ENCODE data around the gene FCN1. TPM values are rescaled to one million over a fixed set of nuclear protein-coding genes. Genes with fewer than 3 reads are reported as not detected.

The FCN1 gene
- total and polyA plus RNA-seq, 9 of the 15 experiments (the other 6 are each of a cell fraction or from before 2014, with no cell fraction given), result not detected

DNA sequence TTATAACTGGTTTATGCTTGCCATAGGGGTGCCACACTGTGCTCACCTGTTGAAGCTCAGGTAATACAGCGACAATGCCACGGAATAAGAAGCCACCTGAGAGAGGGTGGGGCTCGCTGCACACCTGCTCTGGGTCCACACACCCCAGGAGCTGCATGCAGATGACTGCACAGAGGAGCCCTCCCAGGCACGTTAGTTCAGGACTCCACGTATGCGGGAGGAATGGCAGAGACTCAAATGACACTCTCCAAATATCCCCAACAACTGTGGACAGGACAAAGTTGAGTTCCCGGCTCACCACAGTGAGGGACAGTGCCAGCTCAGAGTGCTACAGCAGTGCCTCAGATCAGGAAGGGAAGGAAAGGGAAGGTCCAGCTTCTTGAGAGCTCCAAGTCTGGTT lies 5.8 kb upstream of the FCN1 start:
- H3K9me1 ChIP-seq (ENCODE audit: control insufficient read depth, insufficient read depth, low read length), result no peaks in the 10 kb centered on the region
- TF ChIP-seq SMARCA5 (IDR thresholded peaks at IDR 0.05), result no peak
- no peak for TF ChIP-seq ZFPM2 (CRISPR knock-in tag; IDR thresholded peaks at IDR 0.05)
- TF ChIP-seq MAFF (IDR thresholded peaks at IDR 0.05; ENCODE audit: low read length), result no peak
- TF ChIP-seq FOXJ3 (CRISPR knock-in tag; IDR thresholded peaks at IDR 0.05), result no peak
- TF ChIP-seq PTTG1 (tag; IDR thresholded peaks at IDR 0.05; ENCODE audit: low read depth), result no peak
- TF ChIP-seq, protein P1, sequence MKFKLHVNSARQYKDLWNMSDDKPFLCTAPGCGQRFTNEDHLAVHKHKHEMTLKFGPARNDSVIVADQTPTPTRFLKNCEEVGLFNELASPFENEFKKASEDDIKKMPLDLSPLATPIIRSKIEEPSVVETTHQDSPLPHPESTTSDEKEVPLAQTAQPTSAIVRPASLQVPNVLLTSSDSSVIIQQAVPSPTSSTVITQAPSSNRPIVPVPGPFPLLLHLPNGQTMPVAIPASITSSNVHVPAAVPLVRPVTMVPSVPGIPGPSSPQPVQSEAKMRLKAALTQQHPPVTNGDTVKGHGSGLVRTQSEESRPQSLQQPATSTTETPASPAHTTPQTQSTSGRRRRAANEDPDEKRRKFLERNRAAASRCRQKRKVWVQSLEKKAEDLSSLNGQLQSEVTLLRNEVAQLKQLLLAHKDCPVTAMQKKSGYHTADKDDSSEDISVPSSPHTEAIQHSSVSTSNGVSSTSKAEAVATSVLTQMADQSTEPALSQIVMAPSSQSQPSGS (CRISPR knock-in tag; IDR thresholded peaks at IDR 0.05), result no peak
- TF ChIP-seq SMC3 (conservative IDR thresholded peaks at IDR 0.05; ENCODE audit: insufficient read depth, low read depth, low read length), result no peak
- TF ChIP-seq ZNF282 (CRISPR knock-in tag; IDR thresholded peaks at IDR 0.05), result no peak
- no peak for TF ChIP-seq TAF9B (IDR thresholded peaks at IDR 0.05; ENCODE audit: partially characterized antibody)
- TF ChIP-seq, protein P2, sequence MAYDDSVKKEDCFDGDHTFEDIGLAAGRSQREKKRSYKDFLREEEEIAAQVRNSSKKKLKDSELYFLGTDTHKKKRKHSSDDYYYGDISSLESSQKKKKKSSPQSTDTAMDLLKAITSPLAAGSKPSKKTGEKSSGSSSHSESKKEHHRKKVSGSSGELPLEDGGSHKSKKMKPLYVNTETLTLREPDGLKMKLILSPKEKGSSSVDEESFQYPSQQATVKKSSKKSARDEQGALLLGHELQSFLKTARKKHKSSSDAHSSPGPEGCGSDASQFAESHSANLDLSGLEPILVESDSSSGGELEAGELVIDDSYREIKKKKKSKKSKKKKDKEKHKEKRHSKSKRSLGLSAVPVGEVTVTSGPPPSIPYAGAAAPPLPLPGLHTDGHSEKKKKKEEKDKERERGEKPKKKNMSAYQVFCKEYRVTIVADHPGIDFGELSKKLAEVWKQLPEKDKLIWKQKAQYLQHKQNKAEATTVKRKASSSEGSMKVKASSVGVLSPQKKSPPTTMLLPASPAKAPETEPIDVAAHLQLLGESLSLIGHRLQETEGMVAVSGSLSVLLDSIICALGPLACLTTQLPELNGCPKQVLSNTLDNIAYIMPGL (CRISPR knock-in tag; IDR thresholded peaks at IDR 0.05), result no peak
- TF ChIP-seq RFX1 (IDR thresholded peaks at IDR 0.05), result no peak
- TF ChIP-seq ZNF707 (CRISPR knock-in tag; conservative IDR thresholded peaks at IDR 0.05), result no peak
- TF ChIP-seq, protein P3, sequence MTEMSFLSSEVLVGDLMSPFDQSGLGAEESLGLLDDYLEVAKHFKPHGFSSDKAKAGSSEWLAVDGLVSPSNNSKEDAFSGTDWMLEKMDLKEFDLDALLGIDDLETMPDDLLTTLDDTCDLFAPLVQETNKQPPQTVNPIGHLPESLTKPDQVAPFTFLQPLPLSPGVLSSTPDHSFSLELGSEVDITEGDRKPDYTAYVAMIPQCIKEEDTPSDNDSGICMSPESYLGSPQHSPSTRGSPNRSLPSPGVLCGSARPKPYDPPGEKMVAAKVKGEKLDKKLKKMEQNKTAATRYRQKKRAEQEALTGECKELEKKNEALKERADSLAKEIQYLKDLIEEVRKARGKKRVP (CRISPR knock-in tag; IDR thresholded peaks at IDR 0.05), result no peak
- TF ChIP-seq, protein P4, sequence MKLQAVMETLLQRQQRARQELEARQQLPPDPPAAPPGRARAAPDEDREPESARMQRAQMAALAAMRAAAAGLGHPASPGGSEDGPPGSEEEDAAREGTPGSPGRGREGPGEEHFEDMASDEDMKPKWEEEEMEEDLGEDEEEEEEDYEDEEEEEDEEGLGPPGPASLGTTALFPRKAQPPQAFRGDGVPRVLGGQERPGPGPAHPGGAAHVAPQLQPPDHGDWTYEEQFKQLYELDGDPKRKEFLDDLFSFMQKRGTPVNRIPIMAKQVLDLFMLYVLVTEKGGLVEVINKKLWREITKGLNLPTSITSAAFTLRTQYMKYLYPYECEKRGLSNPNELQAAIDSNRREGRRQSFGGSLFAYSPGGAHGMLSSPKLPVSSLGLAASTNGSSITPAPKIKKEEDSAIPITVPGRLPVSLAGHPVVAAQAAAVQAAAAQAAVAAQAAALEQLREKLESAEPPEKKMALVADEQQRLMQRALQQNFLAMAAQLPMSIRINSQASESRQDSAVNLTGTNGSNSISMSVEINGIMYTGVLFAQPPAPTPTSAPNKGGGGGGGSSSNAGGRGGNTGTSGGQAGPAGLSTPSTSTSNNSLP (IDR thresholded peaks at IDR 0.05; ENCODE audit: borderline replicate concordance, low read depth, low read length), result no peak
- no peak for TF ChIP-seq RBBP5 (IDR thresholded peaks at IDR 0.05; ENCODE audit: borderline replicate concordance, insufficient read depth, low read length, poor library complexity, severe bottlenecking)
- no peak for TF ChIP-seq MYBL2 (IDR thresholded peaks at IDR 0.05; ENCODE audit: low read depth)
- no peak for TF ChIP-seq MYBL2 (CRISPR knock-in tag; IDR thresholded peaks at IDR 0.05; ENCODE audit: borderline replicate concordance)
- no peaks in the 10 kb centered on the region for H3K36me3 ChIP-seq (ENCODE audit: control insufficient read depth, insufficient read depth, low read length)
- no peaks in the 10 kb centered on the region for H3K9me3 ChIP-seq (replicated peaks; ENCODE audit: control insufficient read depth, insufficient read depth, low read depth, low read length)
- in situ Hi-C loops (cut with MboI) (no loop called here), intact Hi-C loops (cut with micrococcal nuclease) (no loop called here)
- no peak overlapping the region for H3K9ac ChIP-seq (ENCODE audit: insufficient read depth in 1 of 2, low read depth in 2 of 2, low read length in 2 of 2)
- H3K79me2 ChIP-seq (ENCODE audit: control insufficient read depth, insufficient read depth, low read length), result no peaks in the 10 kb centered on the region
- H3K4me2 ChIP-seq (ENCODE audit: insufficient read depth, low read length), result no peak overlapping the region
- no peak overlapping the region for H3K27ac ChIP-seq (ENCODE audit: extremely low read depth, low read depth, low read length)
- POLR2A ChIA-PET, result interaction anchor here (0.6 kb wide), 1 partner anchor 26 kb away, joined by 3 read pairs; no protein-coding TSS in a partner anchor
- H3K4me3 ChIP-seq, result no peak overlapping the region
- H4K20me1 ChIP-seq (replicated peaks; ENCODE audit: control insufficient read depth, insufficient read depth, low read length), result no peaks in the 10 kb centered on the region
- no peak overlapping the region for H2AFZ ChIP-seq (ENCODE audit: low read depth, low read length)
- no peaks in the 10 kb centered on the region for H3K4me1 ChIP-seq (replicated peaks in 1 of 2; ENCODE audit: control insufficient read depth in 2 of 2, insufficient read depth in 2 of 2, low read length in 2 of 2)
- peaks cover 0 to 8% of the 10 kb centered on the region in 2 experiments; a peak in 3 of 5 replicates for H3K27me3 ChIP-seq (ENCODE audit: control insufficient read depth in 2 of 2, insufficient read depth in 2 of 2, low read length in 2 of 2)
- CTCF ChIA-PET (ENCODE audit: low intra/inter-chr PET ratio), result no interaction called here
- FAIRE-seq, result no peak
- BruUV-seq (replicated peaks), result no TSS peak
- 3% methylated on average over 7 of the region's 7 CpGs for WGBS (ENCODE audit: insufficient coverage, low coverage, missing lambda C conversion rate)
- DNase-seq (ENCODE audit: extremely low read depth in 1 of 4, low spot score in 3 of 4), result no peak
- ATAC-seq, result no peak
